ENCODE measurements around the gene SLC39A5. TPM values are rescaled to one million over a fixed set of nuclear protein-coding genes. Genes with fewer than 3 reads are reported as not detected.

The SLC39A5 gene
- total RNA-seq, 1 experiment from 2014 or later = not detected

GRCh38 chr12:56212361-56212760 lies 17.5 kb upstream of the SLC39A5 start:
- H3K4me1 ChIP-seq (ENCODE audit: insufficient read depth, low read length) = no peaks in the 10 kb centered on the region
- H3K23me2 ChIP-seq (ENCODE audit: insufficient read length, low read depth, low read length, poor library complexity, severe bottlenecking) = no peaks in the 10 kb centered on the region
- H3K27ac ChIP-seq (ENCODE audit: insufficient read length, low read depth, low read length) = no peak overlapping the region
- no peak overlapping the region for H4K8ac ChIP-seq (replicated peaks; ENCODE audit: insufficient read length, low read depth, low read length)
- no peak overlapping the region for H3K18ac ChIP-seq (ENCODE audit: insufficient read length, low read depth, low read length)
- H3T11ph ChIP-seq (ENCODE audit: low read length) = no peak overlapping the region
- H3K4me1 Mint-ChIP-seq = no peaks in the 10 kb centered on the region
- H3K4ac ChIP-seq (ENCODE audit: low read depth, low read length) = no peak overlapping the region
- H4K20me1 ChIP-seq (ENCODE audit: control insufficient read depth, insufficient read depth, insufficient read length) = no peaks in the 10 kb centered on the region
- H4K5ac ChIP-seq (ENCODE audit: insufficient read length, low read depth, low read length) = no peak overlapping the region
- no peak overlapping the region for H2AK5ac ChIP-seq (ENCODE audit: insufficient read length, low read length)
- H3K14ac ChIP-seq (ENCODE audit: insufficient read depth, low read length) = no peak overlapping the region
- no CpG with 5 or more reads among the region's 1 CpG for WGBS (ENCODE audit: extremely low coverage, insufficient read length, low lambda C conversion rate)
- H3K4me2 ChIP-seq (ENCODE audit: insufficient read depth, insufficient read length, low read length) = no peak overlapping the region
- no peaks in the 10 kb centered on the region for H3K79me2 ChIP-seq (ENCODE audit: insufficient read depth, low read length)
- H2BK12ac ChIP-seq (ENCODE audit: insufficient read length, low read depth, low read length) = no peak overlapping the region
- H3K36me3 Mint-ChIP-seq (ENCODE audit: insufficient read depth in 1 of 3, low read depth in 3 of 3) = peaks cover 53 to 88% (median 85%) of the 10 kb centered on the region in 3 experiments
- no peaks in the 10 kb centered on the region; the same call in 1 of the 2 replicates for H3K27me3 Mint-ChIP-seq (ENCODE audit: low read depth)
- H3K27ac Mint-ChIP-seq = 0 out of 7 replicates have a peak overlapping the region, but pooled peaks of 1 of the 3 experiments have one; percentile 40
- H3K9me3 Mint-ChIP-seq = no peaks in the 10 kb centered on the region
- no peak overlapping the region for H2AFZ ChIP-seq (ENCODE audit: low read length)
- no peak overlapping the region for H3K56ac ChIP-seq (ENCODE audit: insufficient read length, low read depth, low read length)
- H4K91ac ChIP-seq (ENCODE audit: insufficient read length, low read depth, low read length) = no peak overlapping the region
- no peaks in the 10 kb centered on the region for H3K27me3 ChIP-seq (ENCODE audit: insufficient read depth, low read length)
- H3K4me3 Mint-ChIP-seq = no peak overlapping the region
- H2BK5ac ChIP-seq (ENCODE audit: insufficient read length, low read length) = no peak overlapping the region
- no peak overlapping the region for H3K9ac ChIP-seq (ENCODE audit: extremely low read depth, insufficient read length, low read length)
- H3K23ac ChIP-seq (ENCODE audit: insufficient read length, low read depth, low read length) = no peak overlapping the region
- no peak for TF ChIP-seq CTCF (conservative IDR thresholded peaks at IDR 0.05)
- H2BK20ac ChIP-seq (ENCODE audit: low read depth, low read length, poor library complexity, severe bottlenecking) = no peak overlapping the region
- H3K79me1 ChIP-seq (ENCODE audit: insufficient read depth, low read depth, low read length, poor library complexity, severe bottlenecking) = peaks cover 3% of the 10 kb centered on the region
- no peak for DNase-seq
- H2BK120ac ChIP-seq (ENCODE audit: low read depth, low read length, poor library complexity, severe bottlenecking) = no peak overlapping the region
- H3K9me3 ChIP-seq (ENCODE audit: control insufficient read depth, low read depth, low read length) = no peaks in the 10 kb centered on the region
- no peak overlapping the region for H2BK15ac ChIP-seq (ENCODE audit: low read depth, low read length)

All from H9 (cell line).